Lower lobe of right lung (tissue), 2 donors: ENCODE data around the gene EMC9. TPM values are rescaled to one million over a fixed set of nuclear protein-coding genes. Genes with fewer than 3 reads are reported as not detected.

ENCODE experiments used
- ATAC-seq, 2 donors: fragments of 200-7000 bp; cut with Tn5 transposase; one replicate each; pipeline ENCODE4 v1.9.1; 2020 to 2022; ENCODE audit warnings: mild to moderate bottlenecking in 2 of 2, moderate library complexity in 2 of 2
- DNase-seq: peaks from one replicate; pipeline ENCODE4 v3.0.0-alpha.2; 2020
- H3K27ac ChIP-seq: fragments of 200-600 bp; one replicate; pipeline ENCODE4 v1.8.0; 2022
- H3K27me3 ChIP-seq: fragments of 200-600 bp; one replicate; pipeline ENCODE4 v1.8.0; 2022; ENCODE audit warnings: low read depth
- H3K36me3 ChIP-seq: fragments of 200-600 bp; one replicate; pipeline ENCODE4 v1.8.0; 2022; ENCODE audit warnings: mild to moderate bottlenecking
- H3K4me1 ChIP-seq: fragments of 200-600 bp; one replicate; pipeline ENCODE4 v1.8.0; 2022
- H3K4me3 ChIP-seq: fragments of 200-600 bp; one replicate; pipeline ENCODE4 v1.8.0; 2022; ENCODE audit warnings: mild to moderate bottlenecking
- H3K9me3 ChIP-seq: fragments of 200-600 bp; one replicate; pipeline ENCODE4 v1.8.0; 2022
- intact Hi-C: fragments of 100-400 bp; cut with DNase I; formaldehyde crosslinking; loops from one replicate; pipeline ENCODE4 v1.11.0; 2022
- total RNA-seq: library from RNA; stranded (reverse); fragmentation: NEBNext Ultra II Directional; extraction: Animal tissue kit (Norgen Biotek cat#: 25700); gene quantifications from one replicate; pipeline ENCODE4 v1.2.1, GENCODE V29; 2021
- TF ChIP-seq, protein P1 (sequence below): fragments of 200-600 bp; IDR thresholded peaks from one replicate; pipeline ENCODE4 v1.8.0; 2022; ENCODE audit warnings: antibody characterized with exemption, mild to moderate bottlenecking
- donor health status: DM: no; HTN: yes; CAD: no; lungs with severe emphysema.

Gene EMC9
- total RNA-seq, 1 donor from 2014 or later, result 9.3 TPM

DNA sequence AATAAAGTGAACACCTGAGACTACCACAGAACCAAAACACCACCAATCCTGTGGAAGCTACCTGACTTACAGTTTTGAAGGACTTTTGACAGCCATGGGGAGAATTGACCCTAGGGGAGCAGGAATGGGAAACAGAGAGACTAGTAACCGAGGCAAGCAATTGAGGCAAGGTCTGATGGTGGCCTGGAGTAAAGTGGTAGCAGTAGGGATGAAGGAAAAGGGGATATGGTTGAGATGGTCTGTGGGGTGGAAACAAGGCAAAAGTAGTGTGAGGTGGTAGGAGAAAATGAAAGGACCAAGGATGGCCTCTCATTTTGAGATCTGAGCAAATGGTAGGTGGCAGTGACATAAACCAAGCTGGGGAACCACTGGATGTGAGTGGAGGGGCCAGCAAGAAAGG is 15.4 kb upstream of the EMC9 start:
- Histone ChIP-seq H3K27ac (no peak overlapping the region), H3K4me1 (peaks cover 9% of the 10 kb centered on the region), H3K4me3 (no peak overlapping the region), H3K27me3 (no peaks in the 10 kb centered on the region), H3K9me3 (no peaks in the 10 kb centered on the region), H3K36me3 (peaks cover 87% of the 10 kb centered on the region)
- ATAC-seq (no peak), DNase-seq (no peak)
- intact Hi-C loops, result no loop called here
- TF ChIP-seq, protein P1, sequence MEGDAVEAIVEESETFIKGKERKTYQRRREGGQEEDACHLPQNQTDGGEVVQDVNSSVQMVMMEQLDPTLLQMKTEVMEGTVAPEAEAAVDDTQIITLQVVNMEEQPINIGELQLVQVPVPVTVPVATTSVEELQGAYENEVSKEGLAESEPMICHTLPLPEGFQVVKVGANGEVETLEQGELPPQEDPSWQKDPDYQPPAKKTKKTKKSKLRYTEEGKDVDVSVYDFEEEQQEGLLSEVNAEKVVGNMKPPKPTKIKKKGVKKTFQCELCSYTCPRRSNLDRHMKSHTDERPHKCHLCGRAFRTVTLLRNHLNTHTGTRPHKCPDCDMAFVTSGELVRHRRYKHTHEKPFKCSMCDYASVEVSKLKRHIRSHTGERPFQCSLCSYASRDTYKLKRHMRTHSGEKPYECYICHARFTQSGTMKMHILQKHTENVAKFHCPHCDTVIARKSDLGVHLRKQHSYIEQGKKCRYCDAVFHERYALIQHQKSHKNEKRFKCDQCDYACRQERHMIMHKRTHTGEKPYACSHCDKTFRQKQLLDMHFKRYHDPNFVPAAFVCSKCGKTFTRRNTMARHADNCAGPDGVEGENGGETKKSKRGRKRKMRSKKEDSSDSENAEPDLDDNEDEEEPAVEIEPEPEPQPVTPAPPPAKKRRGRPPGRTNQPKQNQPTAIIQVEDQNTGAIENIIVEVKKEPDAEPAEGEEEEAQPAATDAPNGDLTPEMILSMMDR, result no peak

DNA sequence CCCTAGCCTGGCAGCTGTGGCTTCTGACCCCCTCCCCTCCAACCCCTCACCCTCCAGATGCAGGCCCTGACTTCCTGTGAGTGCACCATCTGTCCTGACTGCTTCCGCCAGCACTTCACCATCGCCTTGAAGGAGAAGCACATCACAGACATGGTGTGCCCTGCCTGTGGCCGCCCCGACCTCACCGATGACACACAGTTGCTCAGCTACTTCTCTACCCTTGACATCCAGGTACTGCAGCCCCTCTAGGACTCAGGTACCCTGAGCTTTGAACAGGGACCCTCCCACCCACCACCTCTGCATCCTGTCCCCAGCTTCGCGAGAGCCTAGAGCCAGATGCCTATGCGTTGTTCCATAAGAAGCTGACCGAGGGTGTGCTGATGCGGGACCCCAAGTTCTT is 13.7 kb upstream of the EMC9 start:
- no peak for DNase-seq
- Histone ChIP-seq H3K4me3 (no peak overlapping the region), H3K4me1 (no peaks in the 10 kb centered on the region), H3K27me3 (no peaks in the 10 kb centered on the region), H3K36me3 (peaks cover 96% of the 10 kb centered on the region), H3K27ac (no peak overlapping the region), H3K9me3 (no peaks in the 10 kb centered on the region)
- intact Hi-C loops, result no loop called here
- no peak for ATAC-seq
- TF ChIP-seq, protein P1, result no peak

DNA sequence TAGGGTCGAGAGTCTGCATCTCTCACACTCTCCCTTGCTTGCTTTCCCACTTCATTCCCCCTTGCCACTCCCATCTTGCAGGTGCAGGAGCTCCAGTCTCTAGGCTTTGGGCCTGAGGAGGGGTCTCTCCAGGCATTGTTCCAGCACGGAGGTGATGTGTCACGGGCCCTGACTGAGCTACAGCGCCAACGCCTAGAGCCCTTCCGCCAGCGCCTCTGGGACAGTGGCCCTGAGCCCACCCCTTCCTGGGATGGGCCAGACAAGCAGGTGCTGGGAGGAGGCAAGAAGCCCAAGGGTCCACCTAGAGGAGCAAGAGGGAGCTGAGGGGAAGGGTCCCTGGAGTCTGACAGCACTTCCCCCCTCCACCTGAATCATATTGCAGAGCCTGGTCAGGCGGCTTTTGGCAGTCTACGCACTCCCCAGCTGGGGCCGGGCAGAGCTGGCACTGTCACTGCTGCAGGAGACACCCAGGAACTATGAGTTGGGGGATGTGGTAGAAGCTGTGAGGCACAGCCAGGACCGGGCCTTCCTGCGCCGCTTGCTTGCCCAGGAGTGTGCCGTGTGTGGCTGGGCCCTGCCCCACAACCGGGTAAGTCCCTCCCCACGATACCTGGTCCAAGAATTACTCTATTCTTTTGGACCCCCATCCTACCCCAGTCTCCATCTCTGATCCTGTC is 10.2 kb upstream of the EMC9 start:
- no peak overlapping the region for H3K27ac ChIP-seq
- TF ChIP-seq, protein P1, result no peak
- intact Hi-C loops, result no loop called here
- peaks cover 24% of the 10 kb centered on the region for H3K4me1 ChIP-seq
- DNase-seq, result no peak
- no peak overlapping the region for H3K4me3 ChIP-seq
- no peaks in the 10 kb centered on the region for H3K27me3 ChIP-seq
- no peaks in the 10 kb centered on the region for H3K9me3 ChIP-seq
- peaks cover 83% of the 10 kb centered on the region for H3K36me3 ChIP-seq
- no peak for ATAC-seq

DNA sequence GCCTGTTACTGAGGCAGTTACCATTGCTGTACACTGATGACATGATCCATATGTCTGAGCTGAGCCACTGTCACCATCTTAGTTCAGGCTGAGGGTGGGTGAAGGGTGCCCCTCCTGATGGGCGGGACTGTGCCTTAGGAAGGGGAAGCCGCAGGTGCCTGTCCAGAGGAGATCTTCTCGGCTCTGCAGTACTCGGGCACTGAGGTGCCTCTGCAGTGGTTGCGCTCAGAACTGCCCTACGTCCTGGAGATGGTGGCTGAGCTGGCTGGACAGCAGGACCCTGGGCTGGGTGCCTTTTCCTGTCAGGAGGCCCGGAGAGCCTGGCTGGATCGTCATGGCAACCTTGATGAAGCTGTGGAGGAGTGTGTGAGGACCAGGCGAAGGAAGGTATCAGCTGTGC is 9.6 kb upstream of the EMC9 start:
- no peaks in the 10 kb centered on the region for H3K9me3 ChIP-seq
- no peaks in the 10 kb centered on the region for H3K27me3 ChIP-seq
- intact Hi-C loops, result no loop called here
- peaks cover 78% of the 10 kb centered on the region for H3K36me3 ChIP-seq
- no peak for ATAC-seq
- no peak overlapping the region for H3K27ac ChIP-seq
- peaks cover 24% of the 10 kb centered on the region for H3K4me1 ChIP-seq
- DNase-seq, result no peak
- TF ChIP-seq, protein P1, result no peak
- H3K4me3 ChIP-seq, result no peak overlapping the region

DNA sequence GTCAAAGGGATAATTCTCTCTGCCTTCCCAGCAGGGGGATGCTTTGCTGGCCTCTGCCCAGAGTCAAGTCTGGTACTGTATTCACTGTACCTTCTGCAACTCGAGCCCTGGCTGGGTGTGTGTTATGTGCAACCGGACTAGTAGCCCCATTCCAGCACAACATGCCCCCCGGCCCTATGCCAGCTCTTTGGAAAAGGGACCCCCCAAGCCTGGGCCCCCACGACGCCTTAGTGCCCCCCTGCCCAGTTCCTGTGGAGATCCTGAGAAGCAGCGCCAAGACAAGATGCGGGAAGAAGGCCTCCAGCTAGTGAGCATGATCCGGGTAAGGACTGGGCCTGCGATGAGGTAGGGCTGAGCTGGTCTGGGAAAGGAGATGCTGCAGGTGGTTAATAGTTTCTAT is 9.2 kb upstream of the EMC9 start:
- no peak overlapping the region for H3K27ac ChIP-seq
- TF ChIP-seq, protein P1, result no peak
- intact Hi-C loops, result no loop called here
- H3K4me1 ChIP-seq, result peaks cover 29% of the 10 kb centered on the region
- ATAC-seq (no peak), DNase-seq (no peak)
- H3K9me3 ChIP-seq, result no peaks in the 10 kb centered on the region
- no peak overlapping the region for H3K4me3 ChIP-seq
- peaks cover 73% of the 10 kb centered on the region for H3K36me3 ChIP-seq
- H3K27me3 ChIP-seq, result no peaks in the 10 kb centered on the region
